K562 (cell line): ENCODE data around the gene CFD. TPM values are rescaled to one million over a fixed set of nuclear protein-coding genes. Genes with fewer than 3 reads are reported as not detected.

ENCODE experiments used
- ATAC-seq: fragments of 200-7000 bp; cut with Tn5 transposase; 3 replicates; pipeline ENCODE4 v1.9.1; 2020; ENCODE audit warnings: moderate library complexity
- BruUV-seq: library from RNA; stranded (reverse); fragments of 400-500 nt; replicated peaks from 2 replicates; lab custom pipeline; 2021; lab: Mats Ljungman, UMichigan
- CTCF ChIA-PET: fragments of 300-600 bp; formaldehyde crosslinking; extraction: SDS; loops from one replicate; lab custom pipeline; 2021; ENCODE audit warnings: low intra/inter-chr PET ratio; lab: Yijun Ruan, JAX
- POLR2A ChIA-PET: fragments of 300-600, 350-650 bp; sonication (Branson Sonifier 250); formaldehyde crosslinking; extraction: SDS; loops from one replicate; lab custom pipeline; 2021; ENCODE audit warnings: antibody characterized with exemption, inconsistent platforms; lab: Yijun Ruan, JAX
- DNase-seq, 4 experiments: peaks; one replicate each; pipeline versions ENCODE4 v3.0.0 to v3.0.0-alpha.2; 2011 to 2018; ENCODE audit warnings: low spot score in 3 of 4, mixed read lengths in 3 of 4; ENCODE audit errors: extremely low read depth in 1 of 4
- FAIRE-seq: peaks from 2 replicates; lab custom pipeline; 2011; peaks lifted over from hg19 to GRCh38; lab: Jason Lieb, UNC
- H2AFZ ChIP-seq: 2 replicates; pipeline ENCODE4 v1.6.0; 2011; ENCODE audit warnings: low read depth, low read length, control low read depth, inconsistent platforms
- H3K27ac ChIP-seq: fragments of 200-600 bp; 3 replicates; pipeline ENCODE4 v1.8.0; 2011; ENCODE audit warnings: low read depth, mild to moderate bottlenecking, control low read depth, inconsistent platforms, low read length, moderate library complexity, mixed read lengths; ENCODE audit errors: extremely low read depth
- H3K27me3 ChIP-seq, 2 experiments: fragments of 300-600 bp in 1 of 2; 2 replicates in 1 of 2; 3 replicates in 1 of 2; pipeline versions ENCODE4 v1.6.0 to v1.8.0; 2011; ENCODE audit warnings: inconsistent platforms in 2 of 2, low read length in 2 of 2, mild to moderate bottlenecking in 1 of 2, mixed read lengths in 1 of 2, moderate library complexity in 1 of 2; ENCODE audit not compliant: control insufficient read depth in 2 of 2, insufficient read depth in 2 of 2
- H3K36me3 ChIP-seq: fragments of 300-600 bp; 3 replicates; pipeline ENCODE4 v1.8.0; 2011; ENCODE audit warnings: mild to moderate bottlenecking, low read length, inconsistent platforms; ENCODE audit not compliant: control insufficient read depth, insufficient read depth
- H3K4me1 ChIP-seq, 2 experiments: fragments of 200-600 bp in 1 of 2; replicated peaks in 1 of 2; 2 replicates in 1 of 2; 3 replicates in 1 of 2; pipeline versions ENCODE4 v1.5.1 to v1.8.0; 2011; ENCODE audit warnings: inconsistent platforms in 2 of 2, low read length in 2 of 2, mild to moderate bottlenecking in 1 of 2, mixed read lengths in 1 of 2, moderate library complexity in 1 of 2; ENCODE audit not compliant: control insufficient read depth in 2 of 2, insufficient read depth in 2 of 2
- H3K4me2 ChIP-seq: 2 replicates; pipeline ENCODE4 v1.6.1; 2011; ENCODE audit warnings: low read length, control low read depth, inconsistent platforms, mixed read lengths; ENCODE audit not compliant: insufficient read depth
- H3K4me3 ChIP-seq: fragments of 200-600 bp; sonication (generic), shearing (Covaris generic); 2 replicates; pipeline ENCODE4 v1.5.1; 2016; ENCODE audit warnings: control low read depth, inconsistent platforms
- H3K79me2 ChIP-seq: fragments of 200-600 bp; 3 replicates; pipeline ENCODE4 v1.8.0; 2011; ENCODE audit warnings: low read length, inconsistent platforms; ENCODE audit not compliant: control insufficient read depth, insufficient read depth
- H3K9ac ChIP-seq, 2 experiments: 2 replicates each; pipeline versions ENCODE4 v1.6.0 to v1.6.1; 2011; ENCODE audit warnings: low read depth in 2 of 2, low read length in 2 of 2, control low read depth in 1 of 2, inconsistent platforms in 1 of 2, mild to moderate bottlenecking in 1 of 2, mixed read lengths in 1 of 2; ENCODE audit not compliant: insufficient read depth in 1 of 2
- H3K9me1 ChIP-seq: one replicate; pipeline ENCODE4 v1.6.0; 2011; ENCODE audit warnings: inconsistent platforms, mild to moderate bottlenecking, low read length, moderate library complexity; ENCODE audit not compliant: control insufficient read depth, insufficient read depth
- H3K9me3 ChIP-seq: replicated peaks from 2 replicates; pipeline ENCODE4 v1.5.1; 2011; ENCODE audit warnings: low read depth, low read length, inconsistent platforms; ENCODE audit not compliant: control insufficient read depth, insufficient read depth
- H4K20me1 ChIP-seq: replicated peaks from 2 replicates; pipeline ENCODE4 v1.6.1; 2011; ENCODE audit warnings: low read length, inconsistent platforms, mixed read lengths; ENCODE audit not compliant: control insufficient read depth, insufficient read depth
- CBX8 ChIP-seq: fragments of 200-600 bp; sonication (generic); IDR thresholded peaks from 2 replicates; pipeline ENCODE4 v1.6.1; 2012; ENCODE audit warnings: borderline replicate concordance, mixed run types, low read depth, mild to moderate bottlenecking, moderate library complexity, mixed read lengths, low read length, control low read depth, inconsistent platforms; ENCODE audit not compliant: poor library complexity, severe bottlenecking; ENCODE audit errors: extremely low read depth
- CHD2 ChIP-seq: IDR thresholded peaks from 2 replicates; pipeline ENCODE4 v1.6.1; 2011; ENCODE audit warnings: low read depth, low read length
- PHB2 ChIP-seq: fragments of 450-650 bp; IDR thresholded peaks from 2 replicates; pipeline ENCODE4 v1.6.1; 2017; ENCODE audit warnings: low read depth
- POLR2AphosphoS2 ChIP-seq: IDR thresholded peaks from 2 replicates; pipeline ENCODE4 v1.6.1; 2012; ENCODE audit warnings: low read length, improper control_type of control experiment
- POLR2B ChIP-seq: fragments of 450-650 bp; IDR thresholded peaks from 2 replicates; pipeline ENCODE4 v1.6.1; 2018; ENCODE audit warnings: low read depth; ENCODE audit not compliant: partially characterized antibody
- PTBP1 ChIP-seq: fragments of 200-400 bp; formaldehyde crosslinking; IDR thresholded peaks from 2 replicates; pipeline ENCODE4 v1.6.1; 2017; ENCODE audit warnings: low read depth, low read length
- RCOR1 ChIP-seq, 2 experiments: IDR thresholded peaks; 2 replicates each; pipeline ENCODE4 v1.6.1; 2012; ENCODE audit warnings: low read depth in 2 of 2, low read length in 2 of 2, borderline replicate concordance in 1 of 2, improper control_type of control experiment in 1 of 2
- SUPT5H ChIP-seq: fragments of 450-650 bp; IDR thresholded peaks from 2 replicates; pipeline ENCODE4 v1.6.1; 2016
- TAF1 ChIP-seq: IDR thresholded peaks from 2 replicates; pipeline ENCODE4 v1.6.1; 2011; ENCODE audit warnings: mild to moderate bottlenecking, low read length, moderate library complexity; ENCODE audit not compliant: insufficient read depth, control insufficient read depth, severe bottlenecking; ENCODE audit errors: extremely low read depth
- ZFPM2 ChIP-seq: fragments of 250-450 bp; sonication (Bioruptor Pico); IDR thresholded peaks from 2 replicates; pipeline ENCODE4 v1.5.1; 2022; ENCODE audit warnings: mild to moderate bottlenecking
- ZNF174 ChIP-seq: fragments of 250-450 bp; sonication (Bioruptor Pico); IDR thresholded peaks from 2 replicates; pipeline ENCODE4 v1.4.0; 2020; ENCODE audit warnings: mild to moderate bottlenecking
- ZNF347 ChIP-seq: fragments of 450-650 bp; formaldehyde crosslinking; IDR thresholded peaks from 2 replicates; pipeline ENCODE4 v1.4.0; 2020; ENCODE audit warnings: low read depth, mild to moderate bottlenecking, moderate library complexity
- ZSCAN29 ChIP-seq: fragments of 450-650 bp; IDR thresholded peaks from 2 replicates; pipeline ENCODE4 v1.6.1; 2017
- WGBS: fragments of 100-300 bp; shearing (Covaris generic); methylation state at CpG from one replicate; pipeline ENCODE4 v1.1.6; 2016; ENCODE audit warnings: low coverage, mixed read lengths; ENCODE audit not compliant: insufficient coverage; ENCODE audit errors: missing lambda C conversion rate; 5-methylcytosine and 5-hydroxymethylcytosine counted together
- in situ Hi-C: fragments of 300-500 bp; cut with MboI; formaldehyde crosslinking; loops from 4 replicates; pipeline ENCODE4 v1.15.0; 2018; ENCODE audit warnings: inconsistent platforms, mixed read lengths
- intact Hi-C: fragments of 100-400 bp; cut with micrococcal nuclease; formaldehyde crosslinking; loops from 2 replicates; pipeline ENCODE4 v1.14.2; 2022
- polyA plus RNA-seq, 8 experiments: library from polyadenylated mRNA; depleted of rRNA in 4 of 8; stranded (reverse) in 5 of 8; unstranded in 3 of 8; fragments of >200 nt; fragmentation: Nextera tagmentation in 2 of 8; fragmentation: Illumina TruSeq in 1 of 8; extraction: Ambion mirVana in 2 of 8; extraction: Trizol in 1 of 8; gene quantifications; 2 replicates each; pipeline versions ENCODE4 v1.2.1 to v1.2.3, GENCODE V29; 2011 to 2014; ENCODE audit warnings: inconsistent platforms in 1 of 8, missing spikeins in 1 of 8
- total RNA-seq, 7 experiments: library from RNA; depleted of rRNA in 6 of 7; stranded (reverse); fragments of >200 nt in 6 of 7; fragmentation: Illumina TruSeq in 2 of 7; extraction: Trizol in 2 of 7; gene quantifications; 2 replicates each; pipeline versions ENCODE4 v1.2.1 to v1.2.3, GENCODE V29; 2011 to 2021; ENCODE audit warnings: low replicate concordance in 1 of 7
- TF ChIP-seq, protein P1 (sequence below): fragments of 250-450 bp; sonication (Bioruptor Pico); IDR thresholded peaks from 2 replicates; pipeline ENCODE4 v1.4.0; 2020; ENCODE audit warnings: mild to moderate bottlenecking, moderate library complexity, borderline replicate concordance
- TF ChIP-seq, protein P2 (sequence below), 3 experiments: fragments of 200-800 bp in 1 of 3; sonication (Bioruptor generic) in 1 of 3; sonication (generic) in 1 of 3; formaldehyde crosslinking in 1 of 3; IDR thresholded peaks; 2 replicates each; pipeline versions ENCODE4 v1.6.1 to v1.8.0; 2016 to 2022; ENCODE audit warnings: mild to moderate bottlenecking in 2 of 3, missing compliant biosample characterization in 2 of 3, missing genetic modification characterization in 2 of 3, missing genetic modification reagents in 1 of 3
- TF ChIP-seq, protein P3 (sequence below): fragments of 450-650 bp; formaldehyde crosslinking; IDR thresholded peaks from 2 replicates; pipeline ENCODE4 v1.4.0; 2022; ENCODE audit warnings: missing genetic modification characterization

The CFD gene
- total and polyA plus RNA-seq, 9 of the 15 experiments (the other 6 are each of a cell fraction or from before 2014, with no cell fraction given) = 0.52 to 59.4 (median 7.6) TPM

DNA sequence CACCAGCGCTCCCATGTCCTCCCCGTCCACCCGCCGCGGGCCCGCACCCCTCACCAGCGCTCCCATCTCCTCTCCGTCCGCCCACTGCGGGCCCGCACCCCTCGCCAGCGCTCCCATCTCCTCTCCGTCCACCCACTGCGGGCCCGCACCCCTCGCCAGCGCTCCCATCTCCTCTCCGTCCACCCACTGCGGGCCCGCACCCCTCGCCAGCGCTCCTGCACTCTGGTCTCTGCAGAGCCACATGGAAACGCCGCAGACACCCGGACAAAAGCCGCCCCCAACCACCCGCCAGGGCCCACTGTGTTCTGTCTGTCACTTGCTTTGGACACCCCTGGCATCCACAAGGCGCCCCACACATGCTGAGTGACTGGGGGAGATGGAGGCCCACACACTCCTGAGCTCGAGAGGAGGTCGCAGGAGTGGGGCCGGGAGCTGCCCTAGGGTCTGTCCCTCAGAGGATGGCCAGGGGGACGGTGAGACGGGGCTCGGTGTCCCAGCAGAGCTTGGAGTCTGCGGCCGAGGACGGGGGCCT, 7.4 kb downstream of the CFD start (continued):
- TF ChIP-seq, protein P1, sequence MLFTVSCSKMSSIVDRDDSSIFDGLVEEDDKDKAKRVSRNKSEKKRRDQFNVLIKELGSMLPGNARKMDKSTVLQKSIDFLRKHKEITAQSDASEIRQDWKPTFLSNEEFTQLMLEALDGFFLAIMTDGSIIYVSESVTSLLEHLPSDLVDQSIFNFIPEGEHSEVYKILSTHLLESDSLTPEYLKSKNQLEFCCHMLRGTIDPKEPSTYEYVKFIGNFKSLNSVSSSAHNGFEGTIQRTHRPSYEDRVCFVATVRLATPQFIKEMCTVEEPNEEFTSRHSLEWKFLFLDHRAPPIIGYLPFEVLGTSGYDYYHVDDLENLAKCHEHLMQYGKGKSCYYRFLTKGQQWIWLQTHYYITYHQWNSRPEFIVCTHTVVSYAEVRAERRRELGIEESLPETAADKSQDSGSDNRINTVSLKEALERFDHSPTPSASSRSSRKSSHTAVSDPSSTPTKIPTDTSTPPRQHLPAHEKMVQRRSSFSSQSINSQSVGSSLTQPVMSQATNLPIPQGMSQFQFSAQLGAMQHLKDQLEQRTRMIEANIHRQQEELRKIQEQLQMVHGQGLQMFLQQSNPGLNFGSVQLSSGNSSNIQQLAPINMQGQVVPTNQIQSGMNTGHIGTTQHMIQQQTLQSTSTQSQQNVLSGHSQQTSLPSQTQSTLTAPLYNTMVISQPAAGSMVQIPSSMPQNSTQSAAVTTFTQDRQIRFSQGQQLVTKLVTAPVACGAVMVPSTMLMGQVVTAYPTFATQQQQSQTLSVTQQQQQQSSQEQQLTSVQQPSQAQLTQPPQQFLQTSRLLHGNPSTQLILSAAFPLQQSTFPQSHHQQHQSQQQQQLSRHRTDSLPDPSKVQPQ = no peak
- TF ChIP-seq PHB2 (no peak), TAF1 (no peak)
- TF ChIP-seq, all 486 proteins: peak for 7

DNA sequence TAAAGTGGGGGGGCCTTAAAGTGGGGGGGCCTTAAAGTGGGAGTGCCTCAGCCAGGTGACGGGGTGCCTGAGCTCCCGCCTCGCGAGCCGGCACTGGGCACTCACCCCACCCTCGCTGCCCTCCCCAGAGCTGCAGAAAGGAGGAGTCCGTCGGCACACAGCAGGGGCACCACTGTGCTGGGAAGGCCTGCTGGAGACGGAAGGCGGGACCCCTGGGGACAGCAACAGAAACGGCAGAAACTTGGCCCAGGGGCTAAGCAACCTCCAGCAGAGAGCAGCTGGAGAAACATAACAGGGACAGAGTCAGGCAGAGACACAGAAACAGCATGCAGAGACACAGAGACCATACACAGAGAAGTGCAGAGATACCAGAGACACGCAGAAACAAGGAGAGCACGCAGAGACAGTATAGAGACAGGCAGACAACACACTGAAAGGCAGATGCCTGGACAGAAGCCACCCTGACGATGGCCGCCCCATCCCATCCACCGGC, 7.9 kb downstream of the CFD start:
- Histone ChIP-seq H3K4me1 (peaks cover 20 to 80% of the 10 kb centered on the region in 2 experiments), H3K27ac (no peak overlapping the region), H3K27me3 (no peaks in the 10 kb centered on the region), H3K9me1 (no peaks in the 10 kb centered on the region), H2AFZ (no peak overlapping the region), H3K79me2 (peaks cover 8% of the 10 kb centered on the region; the same call in 2 of the 3 replicates), H3K9me3 (no peaks in the 10 kb centered on the region), H3K36me3 (peaks cover 66% of the 10 kb centered on the region; the same call in 2 of the 3 replicates), H3K4me2 (no peak overlapping the region), H3K4me3 (no peak overlapping the region), H4K20me1 (no peaks in the 10 kb centered on the region; the same call in 1 of the 2 replicates), H3K9ac (no peak overlapping the region)
- in situ Hi-C loops = no loop called here
- ChIA-PET CTCF (no interaction called here), POLR2A (no interaction called here)
- DNase-seq = no peak
- no peak for FAIRE-seq
- WGBS = 79% methylated on average over 11 of the region's 16 CpGs
- no TSS peak for BruUV-seq
- ATAC-seq = no peak
- intact Hi-C loops = no loop called here
- TF ChIP-seq ZSCAN29 (no peak), CHD2 (peak; percentile 37; the same call in 1 of the 2 replicates), POLR2AphosphoS2 (peak; percentile 64; the same call in 1 of the 2 replicates), ZFPM2 (CRISPR knock-in tag) (no peak), ZNF174 (CRISPR knock-in tag) (no peak), SUPT5H (peak; percentile 82), ZNF347 (no peak), POLR2B (peak; percentile 47), RCOR1 (IDR thresholded peaks at IDR 0.05; ENCODE audit: borderline replicate concordance in 1 of 2, low read depth in 2 of 2, low read length in 2 of 2) (no peak), CBX8 (no peak), PTBP1 (peak; percentile 50)
- TF ChIP-seq, protein P2, sequence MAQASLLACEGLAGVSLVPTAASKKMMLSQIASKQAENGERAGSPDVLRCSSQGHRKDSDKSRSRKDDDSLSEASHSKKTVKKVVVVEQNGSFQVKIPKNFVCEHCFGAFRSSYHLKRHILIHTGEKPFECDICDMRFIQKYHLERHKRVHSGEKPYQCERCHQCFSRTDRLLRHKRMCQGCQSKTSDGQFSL (CRISPR knock-in tag; IDR thresholded peaks at IDR 0.05) = 0 out of 2 replicates have a peak, but pooled peaks have one; percentile 8
- TF ChIP-seq, protein P2 (tag; IDR thresholded peaks at IDR 0.05) = no peak
- TF ChIP-seq, protein P3, sequence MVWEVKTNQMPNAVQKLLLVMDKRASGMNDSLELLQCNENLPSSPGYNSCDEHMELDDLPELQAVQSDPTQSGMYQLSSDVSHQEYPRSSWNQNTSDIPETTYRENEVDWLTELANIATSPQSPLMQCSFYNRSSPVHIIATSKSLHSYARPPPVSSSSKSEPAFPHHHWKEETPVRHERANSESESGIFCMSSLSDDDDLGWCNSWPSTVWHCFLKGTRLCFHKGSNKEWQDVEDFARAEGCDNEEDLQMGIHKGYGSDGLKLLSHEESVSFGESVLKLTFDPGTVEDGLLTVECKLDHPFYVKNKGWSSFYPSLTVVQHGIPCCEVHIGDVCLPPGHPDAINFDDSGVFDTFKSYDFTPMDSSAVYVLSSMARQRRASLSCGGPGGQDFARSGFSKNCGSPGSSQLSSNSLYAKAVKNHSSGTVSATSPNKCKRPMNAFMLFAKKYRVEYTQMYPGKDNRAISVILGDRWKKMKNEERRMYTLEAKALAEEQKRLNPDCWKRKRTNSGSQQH (CRISPR knock-in tag) = 0 out of 2 replicates have a peak, but pooled peaks have one; percentile 13
